Cardiac muscle cell (in vitro differentiated cells and primary cell): ENCODE measurements around the gene ZSWIM6. TPM values are rescaled to one million over a fixed set of nuclear protein-coding genes. Genes with fewer than 3 reads are reported as not detected.

Experiments used
- DNase-seq, 2 donors: peaks; one replicate each; pipeline versions ENCODE4 v3.0.0 to v3.0.0-alpha.2; 2010 to 2017; ENCODE audit warnings: low read depth in 1 of 2, low spot score in 1 of 2
- H3K27ac ChIP-seq: fragments of 200-600 bp; sonication (generic); 2 replicates; pipeline ENCODE4 v1.5.1; 2016
- H3K27me3 ChIP-seq: fragments of 200-600 bp; sonication (generic); 2 replicates; pipeline ENCODE4 v1.6.0; 2016; ENCODE audit warnings: control low read depth
- H3K36me3 ChIP-seq: fragments of 200-600 bp; sonication (generic); 2 replicates; pipeline ENCODE4 v1.5.1; 2016; ENCODE audit warnings: control low read depth
- H3K4me1 ChIP-seq: fragments of 200-600 bp; sonication (generic); 2 replicates; pipeline ENCODE4 v1.8.1; 2017; ENCODE audit warnings: low read depth, mild to moderate bottlenecking, mixed run types
- H3K4me3 ChIP-seq: fragments of 200-600 bp; sonication (generic); 2 replicates; pipeline ENCODE4 v1.5.1; 2016; ENCODE audit warnings: mild to moderate bottlenecking
- H3K9me3 ChIP-seq: fragments of 200-600 bp; sonication (generic); 2 replicates; pipeline ENCODE4 v1.5.1; 2017; ENCODE audit warnings: low read depth, mild to moderate bottlenecking, control low read depth
- polyA plus RNA-seq: library from polyadenylated mRNA; unstranded; fragments of >200 nt; fragmentation: Nextera tagmentation; extraction: Ambion mirVana; gene quantifications from 2 replicates; pipeline ENCODE4 v1.2.1, GENCODE V29; 2016
- total RNA-seq: library from RNA; depleted of rRNA; stranded (reverse); fragments of >200 nt; gene quantifications from 2 replicates; pipeline ENCODE4 v1.2.3, GENCODE V29; 2016
- TF ChIP-seq, protein P1 (sequence below): IDR thresholded peaks from 2 replicates; pipeline ENCODE4 v1.5.1; 2012; ENCODE audit warnings: low read depth, mild to moderate bottlenecking, low read length

The ZSWIM6 gene
- total and polyA plus RNA-seq, 2 experiments from 2014 or later: 3.4 to 8.3 TPM

DNA sequence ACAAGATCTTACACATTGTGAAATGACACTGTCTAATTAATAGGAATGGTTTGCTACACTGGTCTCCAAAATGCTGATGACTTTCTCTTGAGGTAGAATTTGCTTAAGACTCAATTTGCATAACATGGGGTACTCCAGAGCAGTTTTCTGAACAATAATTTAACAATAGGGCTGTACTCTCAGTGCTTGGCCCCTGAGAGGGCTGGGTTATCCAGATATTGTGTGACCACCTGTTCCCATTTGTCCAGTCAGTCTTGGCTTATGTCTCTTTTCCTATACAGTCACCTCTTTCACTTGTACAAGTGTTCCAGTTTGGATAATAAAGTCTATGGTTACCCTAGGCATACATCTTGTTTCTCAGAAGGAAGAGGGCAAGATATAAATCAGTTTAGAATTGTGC, 17.9 kb downstream of the ZSWIM6 start:
- Histone ChIP-seq H3K4me1 (peaks cover 19% of the 10 kb centered on the region), H3K36me3 (no peaks in the 10 kb centered on the region), H3K27ac (no peak overlapping the region), H3K9me3 (no peaks in the 10 kb centered on the region), H3K4me3 (no peak overlapping the region), H3K27me3 (no peaks in the 10 kb centered on the region)
- TF ChIP-seq, protein P1, sequence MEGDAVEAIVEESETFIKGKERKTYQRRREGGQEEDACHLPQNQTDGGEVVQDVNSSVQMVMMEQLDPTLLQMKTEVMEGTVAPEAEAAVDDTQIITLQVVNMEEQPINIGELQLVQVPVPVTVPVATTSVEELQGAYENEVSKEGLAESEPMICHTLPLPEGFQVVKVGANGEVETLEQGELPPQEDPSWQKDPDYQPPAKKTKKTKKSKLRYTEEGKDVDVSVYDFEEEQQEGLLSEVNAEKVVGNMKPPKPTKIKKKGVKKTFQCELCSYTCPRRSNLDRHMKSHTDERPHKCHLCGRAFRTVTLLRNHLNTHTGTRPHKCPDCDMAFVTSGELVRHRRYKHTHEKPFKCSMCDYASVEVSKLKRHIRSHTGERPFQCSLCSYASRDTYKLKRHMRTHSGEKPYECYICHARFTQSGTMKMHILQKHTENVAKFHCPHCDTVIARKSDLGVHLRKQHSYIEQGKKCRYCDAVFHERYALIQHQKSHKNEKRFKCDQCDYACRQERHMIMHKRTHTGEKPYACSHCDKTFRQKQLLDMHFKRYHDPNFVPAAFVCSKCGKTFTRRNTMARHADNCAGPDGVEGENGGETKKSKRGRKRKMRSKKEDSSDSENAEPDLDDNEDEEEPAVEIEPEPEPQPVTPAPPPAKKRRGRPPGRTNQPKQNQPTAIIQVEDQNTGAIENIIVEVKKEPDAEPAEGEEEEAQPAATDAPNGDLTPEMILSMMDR: no peak
- no peak for DNase-seq

DNA sequence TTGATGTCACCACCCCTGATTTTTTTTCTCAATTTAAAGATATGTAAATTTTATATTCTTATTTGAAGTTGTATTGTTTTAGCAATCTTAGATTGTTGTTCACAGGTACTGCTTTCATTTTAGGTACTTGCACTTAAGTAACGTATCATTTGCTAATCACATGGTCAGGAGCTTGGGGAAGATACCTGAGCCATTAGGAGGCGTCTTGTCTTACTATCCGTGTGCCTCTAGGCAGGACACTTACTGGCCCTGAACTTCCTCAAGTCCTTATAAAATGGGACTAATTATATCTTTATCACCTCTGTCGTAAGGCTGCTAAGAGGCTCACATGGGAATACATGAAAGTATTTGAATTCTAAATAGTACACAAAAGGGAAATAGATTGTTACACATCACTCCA, 18.5 kb downstream of the ZSWIM6 start:
- Histone ChIP-seq H3K4me3 (no peak overlapping the region), H3K9me3 (no peaks in the 10 kb centered on the region), H3K4me1 (peaks cover 16% of the 10 kb centered on the region), H3K36me3 (no peaks in the 10 kb centered on the region), H3K27me3 (no peaks in the 10 kb centered on the region), H3K27ac (no peak overlapping the region)
- no peak for DNase-seq
- TF ChIP-seq, protein P1: no peak

DNA sequence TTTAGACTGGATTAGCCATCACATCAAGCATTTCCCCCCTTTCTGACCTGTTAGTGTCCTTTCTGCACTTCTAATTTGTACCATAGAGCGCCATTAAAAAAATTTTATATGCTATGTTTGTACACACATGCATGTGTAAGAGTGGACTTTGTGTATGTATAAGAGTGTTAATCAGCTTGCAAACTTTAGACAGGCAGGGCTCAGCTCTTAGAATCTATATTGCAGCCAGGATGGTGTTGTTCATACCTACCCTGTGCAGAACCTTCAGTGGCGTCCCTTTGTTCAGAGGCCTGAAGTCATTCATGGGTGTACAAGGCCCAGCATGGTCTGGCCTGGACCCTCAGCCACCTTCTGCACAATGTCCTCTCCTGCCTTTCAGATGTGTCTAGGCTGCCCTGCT, 19.7 kb downstream of the ZSWIM6 start:
- TF ChIP-seq, protein P1: no peak
- no peak overlapping the region for H3K4me3 ChIP-seq
- H3K4me1 ChIP-seq: peaks cover 16% of the 10 kb centered on the region
- H3K36me3 ChIP-seq: no peaks in the 10 kb centered on the region
- DNase-seq: no peak
- no peak overlapping the region for H3K27ac ChIP-seq
- no peaks in the 10 kb centered on the region for H3K27me3 ChIP-seq
- no peaks in the 10 kb centered on the region for H3K9me3 ChIP-seq

DNA sequence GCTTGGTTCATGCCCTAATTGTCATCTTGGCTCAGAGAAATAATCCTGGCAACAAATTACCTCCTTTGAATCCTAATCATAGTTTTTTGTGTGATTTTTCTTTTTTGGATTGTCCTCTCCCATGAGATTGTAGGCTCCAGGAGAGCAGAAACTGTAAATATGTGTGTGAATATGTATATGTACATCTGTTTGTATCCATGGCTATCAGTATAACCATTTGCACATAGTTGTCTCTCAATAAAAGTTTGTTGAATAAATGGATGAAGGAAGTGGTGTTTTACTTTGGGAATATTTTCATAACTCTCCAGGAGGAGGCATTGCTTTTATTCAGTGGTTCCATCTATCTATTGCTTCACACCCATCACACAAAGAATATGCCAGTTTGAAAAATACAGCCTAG, 20.1 kb downstream of the ZSWIM6 start:
- Histone ChIP-seq H3K4me3 (no peak overlapping the region), H3K27me3 (no peaks in the 10 kb centered on the region), H3K4me1 (peaks cover 16% of the 10 kb centered on the region), H3K27ac (no peak overlapping the region), H3K36me3 (no peaks in the 10 kb centered on the region), H3K9me3 (no peaks in the 10 kb centered on the region)
- TF ChIP-seq, protein P1: no peak
- DNase-seq: no peak

DNA sequence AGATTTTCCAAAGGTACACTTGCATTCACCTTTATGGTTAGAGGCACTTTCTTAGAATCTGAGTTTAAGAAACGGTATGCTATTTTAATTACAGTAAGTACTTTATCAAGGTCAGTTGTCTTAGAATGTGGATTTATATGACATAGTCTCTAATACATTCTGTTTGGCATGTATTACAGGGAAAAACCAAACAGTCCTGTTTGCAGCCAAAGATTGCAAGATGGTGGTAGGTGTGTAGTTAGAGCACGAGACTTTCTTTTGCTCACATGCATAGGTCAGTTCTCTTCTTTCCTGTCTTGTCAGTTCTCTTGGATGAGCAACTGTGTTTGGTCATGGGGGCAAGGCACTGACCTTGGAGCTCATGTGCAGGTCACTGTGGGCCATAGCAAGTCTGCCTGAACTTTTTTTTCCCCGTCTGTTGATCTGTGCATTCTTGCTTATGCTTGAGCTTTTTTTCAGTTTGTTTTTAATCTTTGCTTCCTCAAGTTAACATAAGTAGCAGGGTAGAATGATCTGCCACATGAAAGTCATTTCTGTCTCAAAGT, 20.6 kb downstream of the ZSWIM6 start:
- H3K27ac ChIP-seq: no peak overlapping the region
- H3K27me3 ChIP-seq: no peaks in the 10 kb centered on the region
- no peak for DNase-seq
- TF ChIP-seq, protein P1: no peak
- no peaks in the 10 kb centered on the region for H3K36me3 ChIP-seq
- no peaks in the 10 kb centered on the region for H3K9me3 ChIP-seq
- no peak overlapping the region for H3K4me3 ChIP-seq
- peaks cover 16% of the 10 kb centered on the region for H3K4me1 ChIP-seq

DNA sequence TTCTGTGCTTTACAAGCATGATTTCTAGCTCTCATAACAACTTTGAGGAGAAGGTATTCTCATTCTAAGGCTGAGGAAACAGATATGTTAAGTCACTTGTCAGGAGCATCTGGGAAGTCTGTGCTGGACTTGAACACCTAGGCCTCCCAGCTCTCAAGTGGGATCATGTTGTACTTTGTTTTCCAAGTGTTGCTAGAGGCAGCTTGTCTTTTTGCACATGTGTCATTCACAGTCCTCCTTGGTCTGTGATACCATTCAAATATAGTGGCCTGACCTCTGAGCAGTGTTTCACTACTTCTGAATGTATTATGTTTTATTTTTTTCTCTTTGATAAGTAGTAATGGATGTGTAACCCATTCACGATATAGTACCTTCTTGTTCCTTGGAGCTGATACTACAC, 21.2 kb downstream of the ZSWIM6 start:
- peaks cover 16% of the 10 kb centered on the region for H3K4me1 ChIP-seq
- H3K27ac ChIP-seq: no peak overlapping the region
- no peaks in the 10 kb centered on the region for H3K27me3 ChIP-seq
- no peak overlapping the region for H3K4me3 ChIP-seq
- no peaks in the 10 kb centered on the region for H3K9me3 ChIP-seq
- TF ChIP-seq, protein P1: no peak
- no peak for DNase-seq
- no peaks in the 10 kb centered on the region for H3K36me3 ChIP-seq
